PC-3 (cell line): ENCODE data around the gene CAMTA1. TPM values are rescaled to one million over a fixed set of nuclear protein-coding genes. Genes with fewer than 3 reads are reported as not detected.

ENCODE experiments used
- ATAC-seq: fragments of 200-7000 bp; cut with Tn5 transposase; 2 replicates; pipeline ENCODE4 v1.9.1; 2020; ENCODE audit warnings: mild to moderate bottlenecking, moderate library complexity
- BruUV-seq: library from RNA; stranded (reverse); fragments of 400-500 nt; replicated peaks from 2 replicates; lab custom pipeline; 2021; lab: Mats Ljungman, UMichigan
- CTCF ChIA-PET: fragments of 300-600 bp; sonication (Branson Sonifier 250); formaldehyde crosslinking; loops from one replicate; lab custom pipeline; 2022; ENCODE audit warnings: antibody characterized with exemption; lab: Charles Lee
- POLR2A ChIA-PET: fragments of 300-600 bp; sonication (Branson Sonifier 250); formaldehyde crosslinking; loops from one replicate; lab custom pipeline; 2022; ENCODE audit warnings: antibody characterized with exemption; ENCODE audit not compliant: unreplicated experiment; lab: Charles Lee
- DNase-seq: peaks from one replicate; pipeline ENCODE4 v3.0.0-alpha.2; 2015
- H2AFZ ChIP-seq: fragments of 300-600 bp; sonication (generic); 2 replicates; pipeline ENCODE4 v1.6.0; 2016; ENCODE audit warnings: antibody characterized with exemption, low read length
- H3F3A ChIP-seq: fragments of 300-600 bp; sonication (generic); one replicate; pipeline ENCODE4 v1.6.0; 2017; ENCODE audit warnings: antibody characterized with exemption, low read length, control low read depth, mild to moderate bottlenecking; ENCODE audit not compliant: unreplicated experiment
- H3K27ac ChIP-seq: fragments of 300-600 bp; sonication (generic); 2 replicates; pipeline ENCODE4 v1.5.1; 2016; ENCODE audit warnings: mild to moderate bottlenecking, low read length
- H3K27me3 ChIP-seq: fragments of 300-600 bp; sonication (generic); 2 replicates; pipeline ENCODE4 v1.6.1; 2016; ENCODE audit warnings: low read length, mixed read lengths
- H3K36me3 ChIP-seq: fragments of 300-600 bp; sonication (generic); 2 replicates; pipeline ENCODE4 v1.6.1; 2016; ENCODE audit warnings: low read depth, mixed run types, low read length, mixed read lengths
- H3K4me1 ChIP-seq: fragments of 300-600 bp; sonication (generic); 2 replicates; pipeline ENCODE4 v1.5.1; 2016; ENCODE audit warnings: low read length; ENCODE audit not compliant: insufficient read depth
- H3K4me2 ChIP-seq: fragments of 300-600 bp; sonication (generic); 2 replicates; pipeline ENCODE4 v1.6.0; 2016; ENCODE audit warnings: low read length
- H3K4me3 ChIP-seq: fragments of 300-600 bp; sonication (generic); 2 replicates; pipeline ENCODE4 v1.5.1; 2016; ENCODE audit warnings: mild to moderate bottlenecking, low read length, mixed read lengths
- H3K79me2 ChIP-seq: fragments of 300-600 bp; sonication (generic); 2 replicates; pipeline ENCODE4 v1.6.1; 2017; ENCODE audit warnings: low read length, mixed read lengths
- H3K9ac ChIP-seq: fragments of 300-600 bp; sonication (generic); 2 replicates; pipeline ENCODE4 v1.6.0; 2016; ENCODE audit warnings: mild to moderate bottlenecking, low read length
- H3K9me2 ChIP-seq: fragments of 300-600 bp; sonication (generic); replicated peaks from 2 replicates; pipeline ENCODE4 v1.6.1; 2016; ENCODE audit warnings: mixed run types, low read length, mixed read lengths
- H3K9me3 ChIP-seq: fragments of 300-600 bp; sonication (generic); 2 replicates; pipeline ENCODE4 v1.6.1; 2016; ENCODE audit warnings: low read length, mixed read lengths
- H4K20me1 ChIP-seq: fragments of 300-600 bp; sonication (generic); 2 replicates; pipeline ENCODE4 v1.6.1; 2016; ENCODE audit warnings: low read length, mixed read lengths
- EZH2 ChIP-seq: fragments of 300-600 bp; sonication (generic); IDR thresholded peaks from one replicate; pipeline ENCODE4 v1.6.1; 2017; ENCODE audit warnings: antibody characterized with exemption, mild to moderate bottlenecking, low read length; ENCODE audit not compliant: unreplicated experiment
- EZH2phosphoT487 ChIP-seq: fragments of 300-600 bp; sonication (generic); IDR thresholded peaks from 2 replicates; pipeline ENCODE4 v1.6.1; 2018; ENCODE audit warnings: mild to moderate bottlenecking, antibody characterized with exemption, low read length, borderline replicate concordance
- intact Hi-C: fragments of 100-400 bp; cut with micrococcal nuclease; formaldehyde crosslinking; loops from 2 replicates; pipeline ENCODE4 v1.9.0; 2023
- total RNA-seq: library from RNA; depleted of rRNA; stranded (reverse); fragments of >200 nt; gene quantifications from 2 replicates; pipeline ENCODE4 v1.2.3, GENCODE V29; 2014
- TF ChIP-seq, protein P1 (sequence below): fragments of 300-600 bp; sonication (generic); conservative IDR thresholded peaks from 2 replicates; pipeline ENCODE4 v1.5.1; 2017; ENCODE audit warnings: antibody characterized with exemption, low read depth, mild to moderate bottlenecking, low read length

The CAMTA1 gene
- total RNA-seq, 1 experiment from 2014 or later, result 40.8 TPM

DNA sequence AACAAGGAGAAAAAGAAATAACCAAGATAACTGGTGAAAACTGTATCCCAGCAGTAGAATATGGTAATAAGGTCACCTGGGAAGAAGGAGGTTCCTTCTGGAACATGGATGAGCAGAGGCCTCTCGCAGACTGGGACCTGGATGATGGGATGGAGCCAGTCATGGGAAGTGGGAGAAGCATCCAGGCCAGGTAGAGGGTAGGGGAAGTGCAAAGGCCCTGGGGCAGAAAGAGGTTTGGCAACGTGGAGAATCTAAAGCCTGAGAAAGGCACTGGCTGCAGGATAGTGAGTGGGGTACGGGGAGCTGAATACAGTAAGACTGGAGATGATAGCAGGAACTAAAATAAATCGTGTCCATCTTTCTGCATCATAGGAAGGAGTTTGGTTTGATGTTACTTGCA, 889.7 kb downstream of the CAMTA1 start:
- BruUV-seq, result no TSS peak

DNA sequence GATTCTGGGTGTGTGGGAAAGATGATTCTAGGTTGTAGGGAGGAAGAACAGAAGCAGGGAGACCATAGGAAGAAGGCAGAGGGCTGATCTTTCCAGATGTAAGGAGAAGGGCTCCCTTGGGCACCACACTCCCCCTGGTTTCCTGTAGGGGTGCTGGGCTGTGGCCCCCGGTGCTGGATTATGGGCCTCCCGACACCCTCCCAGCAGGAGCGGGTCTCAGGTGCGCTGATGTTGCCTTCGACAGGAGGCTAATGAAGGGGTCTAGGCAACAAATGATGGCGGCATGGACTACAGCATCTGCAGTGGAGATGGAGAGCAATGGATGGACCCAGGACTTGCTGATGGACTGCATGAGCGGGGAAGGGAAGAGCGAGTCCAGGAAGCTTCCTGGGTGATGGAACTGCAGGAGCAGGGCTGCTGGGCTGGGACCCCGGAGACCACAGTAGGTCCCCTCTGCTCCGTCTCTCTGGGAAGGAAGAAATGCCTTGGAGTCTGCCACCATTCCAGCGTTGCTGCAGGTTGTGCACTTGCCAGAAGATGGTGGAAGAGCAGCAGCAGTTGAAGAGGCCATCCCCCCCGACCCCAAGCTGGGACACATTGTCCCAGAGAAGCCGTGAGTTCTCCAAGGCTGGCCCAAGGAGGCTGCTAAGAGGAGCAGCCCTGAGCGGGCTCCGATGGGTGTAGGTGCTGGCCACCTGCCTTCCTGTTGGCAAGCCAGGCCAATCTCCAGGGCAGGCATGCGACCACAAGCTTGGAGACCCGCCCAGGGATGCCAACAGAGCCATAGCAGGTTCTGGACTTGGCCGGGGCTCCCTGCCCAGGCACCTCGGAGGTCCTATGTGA, 890.4 kb downstream of the CAMTA1 start:
- no peak for ATAC-seq
- intact Hi-C loops, result no loop called here
- no peak for DNase-seq
- no peak for TF ChIP-seq EZH2phosphoT487
- TF ChIP-seq EZH2, result no peak
- TF ChIP-seq, protein P1, sequence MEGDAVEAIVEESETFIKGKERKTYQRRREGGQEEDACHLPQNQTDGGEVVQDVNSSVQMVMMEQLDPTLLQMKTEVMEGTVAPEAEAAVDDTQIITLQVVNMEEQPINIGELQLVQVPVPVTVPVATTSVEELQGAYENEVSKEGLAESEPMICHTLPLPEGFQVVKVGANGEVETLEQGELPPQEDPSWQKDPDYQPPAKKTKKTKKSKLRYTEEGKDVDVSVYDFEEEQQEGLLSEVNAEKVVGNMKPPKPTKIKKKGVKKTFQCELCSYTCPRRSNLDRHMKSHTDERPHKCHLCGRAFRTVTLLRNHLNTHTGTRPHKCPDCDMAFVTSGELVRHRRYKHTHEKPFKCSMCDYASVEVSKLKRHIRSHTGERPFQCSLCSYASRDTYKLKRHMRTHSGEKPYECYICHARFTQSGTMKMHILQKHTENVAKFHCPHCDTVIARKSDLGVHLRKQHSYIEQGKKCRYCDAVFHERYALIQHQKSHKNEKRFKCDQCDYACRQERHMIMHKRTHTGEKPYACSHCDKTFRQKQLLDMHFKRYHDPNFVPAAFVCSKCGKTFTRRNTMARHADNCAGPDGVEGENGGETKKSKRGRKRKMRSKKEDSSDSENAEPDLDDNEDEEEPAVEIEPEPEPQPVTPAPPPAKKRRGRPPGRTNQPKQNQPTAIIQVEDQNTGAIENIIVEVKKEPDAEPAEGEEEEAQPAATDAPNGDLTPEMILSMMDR, result no peak
- Histone ChIP-seq H3K9me2 (no peaks in the 10 kb centered on the region), H3K27ac (no peak overlapping the region), H3K4me3 (no peak overlapping the region), H4K20me1 (no peaks in the 10 kb centered on the region), H3K9me3 (no peaks in the 10 kb centered on the region), H2AFZ (no peak overlapping the region), H3K4me2 (no peak overlapping the region), H3K79me2 (no peaks in the 10 kb centered on the region), H3K9ac (no peak overlapping the region), H3K36me3 (no peaks in the 10 kb centered on the region), H3K27me3 (peaks cover 36% of the 10 kb centered on the region), H3K4me1 (no peaks in the 10 kb centered on the region), H3F3A (no peaks in the 10 kb centered on the region)
- POLR2A ChIA-PET, result no interaction called here
- no TSS peak for BruUV-seq
- CTCF ChIA-PET, result no interaction called here

More for the DNA sequence above, 889.7 kb downstream of the CAMTA1 start:
- no peaks in the 10 kb centered on the region for H4K20me1 ChIP-seq
- no peak overlapping the region for H3K9ac ChIP-seq
- no peaks in the 10 kb centered on the region for H3K9me3 ChIP-seq
- intact Hi-C loops, result no loop called here
- H3K4me1 ChIP-seq, result no peaks in the 10 kb centered on the region
- H3K9me2 ChIP-seq, result no peaks in the 10 kb centered on the region
- POLR2A ChIA-PET, result no interaction called here
- no peak overlapping the region for H3K4me3 ChIP-seq
- no peak for DNase-seq
- CTCF ChIA-PET, result no interaction called here
- TF ChIP-seq EZH2phosphoT487, result no peak
- TF ChIP-seq, protein P1, result no peak
- TF ChIP-seq EZH2, result no peak
- H3F3A ChIP-seq, result no peaks in the 10 kb centered on the region
- H3K27ac ChIP-seq, result no peak overlapping the region
- H2AFZ ChIP-seq, result no peak overlapping the region
- peaks cover 33% of the 10 kb centered on the region for H3K27me3 ChIP-seq
- no peaks in the 10 kb centered on the region for H3K36me3 ChIP-seq
- H3K79me2 ChIP-seq, result no peaks in the 10 kb centered on the region
- no peak for ATAC-seq
- H3K4me2 ChIP-seq, result no peak overlapping the region
